GF-D8 (cell line): ENCODE data around the gene ACP1.
A peak's percentile ranks its signal among the peaks of the same experiment; 100 is the strongest.

ENCODE experiments used
- DNase-seq: peaks from one replicate; lab custom pipeline; 2025; lab: John Stamatoyannopoulos, UW

Gene ACP1

DNA sequence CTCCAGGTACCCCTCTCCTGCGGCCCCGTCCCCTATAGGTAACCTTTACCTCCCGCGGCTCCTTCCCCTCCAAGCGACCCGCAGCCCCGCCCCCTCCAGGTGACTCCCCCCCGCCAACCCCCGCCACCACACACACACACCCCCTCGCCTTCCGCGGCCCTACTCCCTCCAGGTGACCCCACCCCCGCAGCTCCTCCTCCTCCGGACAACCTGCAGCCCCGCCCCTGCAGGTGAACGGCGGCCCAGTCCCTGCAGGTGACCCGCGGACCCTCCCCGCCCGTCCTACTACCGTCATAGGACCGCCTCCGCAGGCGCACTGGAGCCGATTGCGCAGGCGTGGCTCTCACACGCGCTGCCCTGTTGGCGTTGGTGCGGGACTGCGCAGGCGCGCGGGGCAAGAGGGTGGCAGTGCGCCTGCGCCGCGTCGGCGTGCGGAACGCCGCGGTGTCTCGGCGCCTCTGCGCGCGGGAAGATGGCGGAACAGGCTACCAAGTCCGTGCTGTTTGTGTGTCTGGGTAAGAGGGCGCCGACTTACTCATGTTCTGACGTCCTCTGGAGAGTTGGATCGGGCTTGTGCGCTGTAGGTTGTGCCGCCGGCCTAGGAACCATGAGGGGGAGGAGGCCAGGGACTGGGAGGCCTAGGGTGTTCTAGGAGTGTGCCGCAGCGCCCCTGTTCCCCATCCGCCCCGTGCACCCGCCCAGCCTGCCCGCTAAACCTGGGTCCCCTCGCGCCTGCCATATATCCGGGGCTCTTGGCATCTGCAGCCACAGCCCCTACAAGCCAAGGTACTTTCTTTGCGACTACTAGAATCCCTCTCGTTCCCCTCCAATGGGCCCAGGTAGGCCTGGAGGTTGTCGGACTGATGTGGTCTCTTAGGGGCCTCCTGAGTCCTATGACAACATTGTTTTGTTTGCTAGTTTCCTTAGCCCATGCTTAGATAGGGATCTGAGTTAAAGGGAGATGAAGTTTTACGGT, at the start of gene ACP1:
ACP1 (plus strand) TSS at position 455 of the 976 bp plus-strand sequence; CDS start at position 473, 18 bp downstream.
- DNase-seq, result peak; percentile 82

GRCh38 chr2:216068-216467, 48.7 kb upstream of the ACP1 start:
- no peak for DNase-seq

- no peak for DNase-seq
Observed at GRCh38 chr2:223451-223850, 41.3 kb upstream of the ACP1 start.

GRCh38 chr2:223971-224760, 40.6 kb upstream of the ACP1 start:
- DNase-seq, result no peak

DNA sequence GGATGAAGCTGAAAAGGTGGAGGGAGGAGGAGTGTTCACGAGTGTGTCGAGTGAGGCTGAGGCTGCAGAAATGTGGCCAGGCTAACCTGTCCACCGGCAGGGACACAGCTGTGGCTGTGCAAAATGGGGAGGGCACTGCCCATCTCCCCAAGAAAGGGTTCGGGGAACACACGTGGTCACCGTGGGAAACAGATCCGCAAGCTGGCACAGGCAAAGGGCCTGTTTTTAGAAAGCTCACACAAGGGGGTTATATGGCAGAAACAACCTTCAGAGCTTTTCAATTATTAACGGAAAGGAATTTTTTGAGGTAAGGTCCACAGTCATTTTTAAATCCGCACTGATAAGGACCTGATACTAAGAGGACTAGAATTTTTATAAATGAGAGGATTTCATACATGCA, 36.6 kb upstream of the ACP1 start:
- DNase-seq, result no peak

DNA sequence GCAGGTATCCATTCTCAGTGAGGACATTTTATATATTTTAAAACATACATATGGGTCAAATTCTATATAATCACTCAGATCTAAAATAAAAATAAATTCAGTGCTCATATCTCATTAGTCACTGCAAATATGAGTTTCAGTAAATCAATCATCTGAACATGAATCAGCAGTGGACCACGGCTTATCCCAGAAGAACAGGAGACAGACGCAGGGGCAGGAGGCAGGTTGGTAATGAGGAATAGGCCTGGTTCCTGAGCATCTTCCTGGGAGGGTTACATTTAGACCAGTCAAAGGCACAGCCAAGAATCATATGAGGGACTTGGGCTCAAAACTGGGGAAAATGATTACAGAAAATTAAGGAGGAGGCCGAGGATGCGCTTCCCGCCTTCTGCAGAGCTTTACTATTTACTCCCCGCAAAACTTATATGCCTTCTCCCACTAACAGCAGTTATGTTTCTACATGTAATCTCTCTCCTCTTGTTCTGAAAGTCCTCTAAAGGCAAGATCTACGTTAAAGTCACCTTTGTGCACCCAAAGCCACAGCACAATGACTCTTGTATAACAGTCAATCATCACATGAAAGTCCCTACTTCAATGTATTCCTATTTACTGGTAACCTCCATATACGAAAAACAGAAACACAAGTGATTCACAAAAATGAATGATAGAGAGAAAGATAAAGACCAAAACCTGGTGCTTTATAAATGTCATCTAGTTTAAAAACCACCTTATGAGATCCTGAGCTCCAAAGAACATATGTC, 36.0 kb upstream of the ACP1 start:
- no peak for DNase-seq

- no peak for DNase-seq
Observed at GRCh38 chr2:231521-232185, 33.1 kb upstream of the ACP1 start.

DNA sequence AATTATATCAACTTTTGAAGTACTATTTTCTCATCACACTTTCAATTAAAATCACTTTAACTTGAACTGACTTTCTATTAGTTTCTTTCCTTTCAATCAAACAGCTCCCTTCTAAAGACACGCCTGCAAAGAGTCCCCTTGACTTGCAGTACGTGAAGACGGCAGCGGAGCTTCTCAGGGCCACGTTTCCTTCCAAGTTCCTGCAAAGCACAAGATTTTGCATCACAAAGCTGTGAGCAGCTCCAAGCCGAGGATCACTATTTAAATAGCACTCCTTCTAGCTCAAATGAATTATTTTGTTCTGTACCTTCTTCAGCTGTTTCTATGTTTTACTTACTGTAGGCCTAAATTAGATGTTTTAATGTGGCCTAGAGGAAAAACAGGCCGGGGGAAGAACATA, 31.7 kb upstream of the ACP1 start:
- no peak for DNase-seq

- DNase-seq, result no peak
Observed at GRCh38 chr2:234421-234820, 30.3 kb upstream of the ACP1 start.

DNA sequence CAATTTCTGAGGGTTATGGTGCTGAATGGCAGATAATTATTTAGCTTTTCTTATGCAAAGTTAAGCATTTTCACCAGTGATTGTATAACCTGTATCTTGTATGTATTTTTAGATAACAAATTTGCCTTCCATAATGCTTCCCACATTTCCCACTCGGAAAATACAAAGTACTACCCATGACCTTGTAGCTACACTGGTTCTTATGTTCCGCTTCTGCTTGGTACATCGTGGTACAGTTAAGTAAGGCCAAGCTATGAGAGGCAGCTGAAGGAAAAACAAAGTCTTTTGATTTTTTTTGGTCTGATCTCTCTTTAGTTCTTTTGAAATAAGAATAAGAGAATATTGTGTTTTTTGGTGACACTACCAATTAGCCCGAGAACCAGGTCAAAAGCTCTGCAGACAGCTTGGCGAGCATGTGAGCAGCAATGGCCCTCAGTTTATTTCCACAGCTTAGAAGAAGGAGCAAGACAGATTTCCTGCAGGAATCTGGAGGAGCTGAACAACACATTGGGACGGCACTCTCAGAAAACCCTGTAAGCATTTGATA, 27.7 kb upstream of the ACP1 start:
- no peak for DNase-seq

DNA sequence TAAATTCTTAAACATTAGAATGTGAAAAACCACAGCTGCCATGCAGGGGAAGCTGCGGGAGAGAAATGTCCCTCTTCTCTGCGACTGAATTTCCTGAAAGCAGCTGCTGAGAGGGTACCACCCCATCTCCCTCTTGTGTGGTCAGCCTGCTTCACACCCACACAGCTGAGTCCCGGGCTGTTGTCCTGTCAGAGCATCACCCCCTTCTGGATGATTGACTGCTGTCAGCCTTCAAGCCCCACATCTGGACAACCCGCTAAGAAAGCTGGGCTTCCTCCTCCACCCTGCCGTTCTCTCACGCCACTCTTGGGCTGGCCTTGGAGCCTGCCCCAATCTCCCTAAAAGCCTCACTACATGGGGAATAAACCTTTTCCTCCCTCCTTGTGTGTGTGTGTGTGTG, 26.9 kb upstream of the ACP1 start:
- no peak for DNase-seq

GRCh38 chr2:238431-238830, 26.3 kb upstream of the ACP1 start:
- DNase-seq, result no peak

DNA sequence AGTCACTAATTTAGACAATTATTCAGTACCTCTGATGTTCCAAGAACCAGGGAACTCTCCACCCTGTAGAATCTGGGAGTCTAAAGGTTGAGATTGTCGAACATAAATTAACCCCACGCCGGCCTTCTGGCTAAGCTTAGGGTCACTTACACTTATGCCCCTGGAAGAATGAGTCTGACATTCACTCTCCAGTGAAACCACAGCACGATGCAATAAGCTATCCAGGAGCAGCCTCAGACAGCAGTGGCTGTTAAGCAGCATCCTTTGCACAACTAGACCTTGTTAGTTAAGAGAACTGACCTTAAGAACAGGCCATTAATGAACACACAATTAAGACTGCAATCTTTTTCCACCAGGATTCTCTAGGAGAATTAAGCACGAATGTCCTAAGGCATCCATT, 25.9 kb upstream of the ACP1 start:
- DNase-seq, result no peak

GRCh38 chr2:244547-244946, 20.2 kb upstream of the ACP1 start:
- DNase-seq, result no peak

DNA sequence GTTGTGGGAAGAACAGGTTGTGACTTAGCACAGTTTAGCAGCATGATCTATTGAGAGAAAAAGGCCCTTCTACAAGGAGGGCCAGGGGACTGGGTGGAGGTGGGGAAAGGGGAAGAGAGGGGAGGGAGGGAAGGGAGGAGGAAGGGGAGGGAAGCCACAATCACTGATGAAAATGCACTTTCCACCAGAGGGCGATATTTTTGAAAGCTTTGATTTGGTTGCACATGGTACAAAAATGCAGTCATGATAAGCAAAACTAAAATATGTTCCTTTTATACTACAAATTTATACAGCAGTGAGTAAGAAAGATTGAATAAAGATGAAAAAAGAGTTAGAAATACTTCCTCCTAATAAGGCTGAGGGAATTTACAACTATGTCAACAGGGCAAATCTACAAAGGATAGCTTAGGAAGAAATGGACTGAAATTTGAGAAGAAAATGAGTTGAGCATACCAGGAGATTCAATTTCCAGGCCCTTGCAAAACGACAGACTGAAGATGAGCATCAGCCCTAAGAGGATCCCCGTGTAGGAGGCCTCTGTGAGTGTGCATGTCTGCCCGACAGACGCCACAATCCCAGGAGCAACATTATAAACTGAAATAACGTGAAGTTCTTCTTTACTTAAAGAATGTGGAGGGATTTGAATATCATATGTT, 18.1 kb upstream of the ACP1 start:
- no peak for DNase-seq

DNA sequence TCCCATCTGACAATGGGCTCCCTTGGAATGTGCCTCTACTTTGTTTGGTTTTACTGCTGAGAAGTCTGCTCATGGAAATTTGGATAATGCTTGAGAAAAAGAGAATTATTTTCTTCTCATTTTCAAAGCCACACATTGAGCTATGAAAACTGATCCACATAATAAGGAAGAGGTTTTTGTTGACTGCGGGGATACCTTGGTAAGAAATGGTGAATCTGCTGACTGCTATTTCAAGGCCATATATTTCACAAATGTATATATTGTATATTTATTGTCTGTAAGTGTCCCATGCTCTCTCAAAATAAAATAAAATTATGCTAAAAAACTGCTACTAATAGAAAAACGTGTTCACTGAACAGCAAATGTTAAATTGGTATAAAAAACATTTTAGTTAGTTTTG, 16.0 kb upstream of the ACP1 start:
- DNase-seq, result no peak

DNA sequence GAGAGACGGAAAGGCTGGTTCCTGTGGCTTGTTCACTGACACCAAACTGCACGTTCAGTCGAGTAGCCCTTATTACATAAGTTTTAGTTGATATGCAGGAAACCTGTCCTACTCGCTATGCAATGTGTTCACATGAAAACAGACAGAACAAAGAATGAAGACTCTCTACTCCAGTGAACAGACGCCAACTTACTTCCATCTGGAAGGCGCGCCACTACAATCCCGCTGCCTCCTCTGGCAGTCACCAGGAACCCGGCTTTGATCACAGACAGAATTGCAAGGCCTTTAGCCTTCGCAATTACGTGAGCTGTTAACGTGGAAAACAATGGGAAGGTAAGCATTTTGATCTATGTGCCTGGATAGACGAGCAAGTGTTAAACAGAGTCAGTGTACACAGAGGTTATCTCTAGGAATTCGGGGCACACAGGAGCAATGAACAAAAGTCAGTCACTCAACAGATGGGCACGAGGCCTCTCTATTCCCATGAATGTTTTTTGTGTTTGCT, 15.2 kb upstream of the ACP1 start:
- DNase-seq, result no peak

GRCh38 chr2:252001-252602, 12.6 kb upstream of the ACP1 start:
- DNase-seq, result no peak

DNA sequence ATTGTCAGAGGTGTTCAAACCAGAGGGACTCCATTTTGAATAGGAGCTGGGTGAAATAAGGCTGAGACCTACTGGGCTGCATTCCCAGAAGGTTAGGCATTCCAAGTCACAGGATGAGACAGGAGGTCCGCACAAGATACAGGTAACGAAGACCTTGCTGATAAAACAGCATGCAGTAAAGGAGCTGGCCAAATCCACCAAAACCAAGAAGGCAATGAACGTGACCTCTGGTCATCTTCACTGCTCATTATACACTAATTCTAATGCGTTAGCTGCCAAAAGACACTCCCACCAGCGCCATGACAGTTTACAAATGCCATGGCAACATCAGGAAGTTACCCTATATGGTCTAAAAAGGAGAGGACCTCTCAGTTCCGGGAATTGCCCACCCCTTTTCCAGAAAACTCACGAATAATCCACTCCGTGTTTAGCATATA, 11.5 kb upstream of the ACP1 start:
- DNase-seq, result no peak

GRCh38 chr2:254241-254640, 10.5 kb upstream of the ACP1 start:
- no peak for DNase-seq
